Smooth muscle cell of the pulmonary artery (primary cell): ENCODE measurements around the gene PLPP4. TPM values are rescaled to one million over a fixed set of nuclear protein-coding genes. Genes with fewer than 3 reads are reported as not detected.

Experiments used
- total RNA-seq: library from RNA; depleted of rRNA; stranded (reverse); fragments of >200 nt; gene quantifications from 2 replicates; pipeline ENCODE4 v1.2.3, GENCODE V29; 2014

PLPP4 gene
- 1.2 and 4.3 TPM in 2 replicates for total RNA-seq

DNA sequence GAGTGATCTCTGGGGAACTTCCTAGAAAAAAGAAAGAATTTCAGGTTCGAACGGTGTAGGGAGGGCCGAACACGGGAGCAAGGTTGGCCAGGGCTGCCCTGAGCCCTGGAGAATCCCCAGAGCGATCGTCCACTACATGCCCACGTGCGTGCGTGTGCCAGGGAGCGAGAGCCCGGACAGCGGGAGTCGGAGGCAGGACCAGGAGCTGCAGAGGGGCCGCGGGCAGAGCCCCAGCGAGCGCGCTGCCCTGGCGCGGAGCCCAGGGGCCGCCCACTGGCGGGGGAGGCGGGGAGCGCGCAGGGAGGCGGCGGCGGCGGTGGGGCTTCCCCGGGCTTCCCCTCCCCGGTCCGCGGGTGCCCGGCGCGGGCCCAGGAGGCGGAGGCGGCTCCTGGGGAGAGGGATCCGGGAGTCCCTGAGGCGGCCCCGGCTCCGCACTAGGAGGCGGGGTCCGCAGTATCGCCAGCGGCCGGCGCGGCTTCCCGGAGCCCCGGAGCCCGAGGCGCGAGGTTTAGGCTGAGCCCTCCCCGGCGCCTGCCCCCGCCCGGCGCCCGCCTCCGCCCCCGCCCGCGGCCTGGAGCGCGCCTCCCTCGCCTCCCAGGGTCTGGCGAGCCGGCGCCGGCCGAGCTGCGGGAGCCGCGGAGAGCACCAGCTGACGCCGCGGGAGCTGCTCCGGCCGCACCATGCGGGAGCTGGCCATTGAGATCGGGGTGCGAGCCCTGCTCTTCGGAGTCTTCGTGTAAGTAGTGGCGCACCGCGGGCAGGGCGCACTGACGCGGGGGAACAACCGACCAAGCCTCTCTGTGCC, at the start of gene PLPP4:
TSS of gene PLPP4 (plus strand) at position 602 of the 805 bp plus-strand sequence. CDS start at position 681, 79 bp downstream.

